ENCODE measurements around the gene HIVEP3. TPM values are rescaled to one million over a fixed set of nuclear protein-coding genes. Genes with fewer than 3 reads are reported as not detected.
A peak's percentile ranks its signal among the peaks of the same experiment; 100 is the strongest.

Gene HIVEP3
- total and polyA plus RNA-seq, 2 donors (not counting 1 experiment from before 2014, with no cell fraction given), result 2.0 to 5.1 TPM

GRCh38 chr1:41773144-41773591 lies 145.6 kb downstream of the HIVEP3 start:
- 94% methylated on average over 3 of the region's 5 CpGs for WGBS (ENCODE audit: insufficient coverage)
- Histone ChIP-seq H3K27ac (ENCODE audit: low read length in 2 of 2) (no peak overlapping the region), H3K4me3 (ENCODE audit: control extremely low read depth in 1 of 5, extremely low read depth in 1 of 5, insufficient read depth in 1 of 5, low read depth in 2 of 5, low read length in 4 of 5) (no peak overlapping the region), H3K79me2 (ENCODE audit: control insufficient read depth, insufficient read depth, low read length) (no peaks in the 10 kb centered on the region), H3K9ac (ENCODE audit: low read length) (no peak overlapping the region), H3K36me3 (replicated peaks in 1 of 2; ENCODE audit: control extremely low read depth in 1 of 2, control insufficient read depth in 1 of 2, extremely low read depth in 1 of 2, insufficient read depth in 2 of 2, low read length in 1 of 2) (no peaks in the 10 kb centered on the region), H3K27me3 (replicated peaks in 1 of 4; ENCODE audit: control extremely low read depth in 1 of 4, control insufficient read depth in 3 of 4, insufficient read depth in 4 of 4, low read length in 3 of 4) (no peaks in the 10 kb centered on the region), H3K4me1 (ENCODE audit: control insufficient read depth in 2 of 2, insufficient read depth in 2 of 2, low read length in 2 of 2) (peaks cover 13 to 16% of the 10 kb centered on the region in 2 donors), H2AFZ (ENCODE audit: insufficient read depth, low read depth, low read length, poor library complexity, severe bottlenecking) (no peak overlapping the region), H4K20me1 (ENCODE audit: control insufficient read depth, insufficient read depth, low read length, poor library complexity, severe bottlenecking) (no peaks in the 10 kb centered on the region), H3K4me2 (replicated peaks; ENCODE audit: low read depth, low read length, poor library complexity, severe bottlenecking) (no peak overlapping the region), H3K9me3 (ENCODE audit: control extremely low read depth in 1 of 3, control insufficient read depth in 2 of 3, insufficient read depth in 1 of 3, low read length in 2 of 3) (no peaks in the 10 kb centered on the region)
- no peak for DNase-seq
- Mint-ChIP-seq H3K27me3 (no peaks in the 10 kb centered on the region), H3K4me3 (no peak overlapping the region), H3K9me3 (ENCODE audit: insufficient read depth) (no peaks in the 10 kb centered on the region), H3K27ac (no peak overlapping the region), H3K4me1 (peaks cover 22% of the 10 kb centered on the region)
- ATAC-seq (ENCODE audit: low read depth), result no peak
- CTCF ChIA-PET, result no interaction called here
- no peak for TF ChIP-seq CTCF (IDR thresholded peaks at IDR 0.05)
- no peak for TF ChIP-seq EZH2 (IDR thresholded peaks at IDR 0.05; ENCODE audit: borderline replicate concordance, insufficient read depth, low read depth, low read length, poor library complexity, severe bottlenecking)
- intact Hi-C loops (cut with micrococcal nuclease), result no loop called here
- POLR2A ChIA-PET, result no interaction called here

- POLR2A ChIA-PET, result no interaction called here
- TF ChIP-seq CTCF (IDR thresholded peaks at IDR 0.05), result no peak
- no peak for TF ChIP-seq EZH2 (IDR thresholded peaks at IDR 0.05; ENCODE audit: borderline replicate concordance, insufficient read depth, low read depth, low read length, poor library complexity, severe bottlenecking)
- no peaks in the 10 kb centered on the region for H3K9me3 ChIP-seq (ENCODE audit: control extremely low read depth in 1 of 3, control insufficient read depth in 2 of 3, insufficient read depth in 1 of 3, low read length in 2 of 3)
- intact Hi-C loops (cut with micrococcal nuclease), result loop anchor here (10.0 kb wide), 1 partner anchor 126 kb away; no protein-coding TSS in a partner anchor
- H4K20me1 ChIP-seq (ENCODE audit: control insufficient read depth, insufficient read depth, low read length, poor library complexity, severe bottlenecking), result no peaks in the 10 kb centered on the region
- WGBS (ENCODE audit: insufficient coverage), result no CpG with 5 or more reads among the region's 2 CpGs
- H3K27ac ChIP-seq (ENCODE audit: low read length in 2 of 2), result no peak overlapping the region
- Mint-ChIP-seq H3K27ac (no peak overlapping the region), H3K9me3 (ENCODE audit: insufficient read depth) (no peaks in the 10 kb centered on the region), H3K4me3 (no peak overlapping the region), H3K27me3 (no peaks in the 10 kb centered on the region), H3K4me1 (peaks cover 61% of the 10 kb centered on the region)
- no peaks in the 10 kb centered on the region for H3K79me2 ChIP-seq (ENCODE audit: control insufficient read depth, insufficient read depth, low read length)
- no peak overlapping the region for H3K9ac ChIP-seq (ENCODE audit: low read length)
- H3K4me1 ChIP-seq (ENCODE audit: control insufficient read depth in 2 of 2, insufficient read depth in 2 of 2, low read length in 2 of 2), result peaks cover 50 to 56% of the 10 kb centered on the region in 2 donors
- CTCF ChIA-PET, result interaction anchor here (1.2 to 2.4 kb wide), 3 partner anchors 8 to 34 kb away, joined by 3 to 8 read pairs (median 4); no protein-coding TSS in a partner anchor
- no peaks in the 10 kb centered on the region for H3K36me3 ChIP-seq (replicated peaks in 1 of 2; ENCODE audit: control extremely low read depth in 1 of 2, control insufficient read depth in 1 of 2, extremely low read depth in 1 of 2, insufficient read depth in 2 of 2, low read length in 1 of 2)
- DNase-seq, result no peak
- H3K4me3 ChIP-seq (ENCODE audit: control extremely low read depth in 1 of 5, extremely low read depth in 1 of 5, insufficient read depth in 1 of 5, low read depth in 2 of 5, low read length in 4 of 5), result no peak overlapping the region
- no peak overlapping the region for H2AFZ ChIP-seq (ENCODE audit: insufficient read depth, low read depth, low read length, poor library complexity, severe bottlenecking)
- H3K4me2 ChIP-seq (replicated peaks; ENCODE audit: low read depth, low read length, poor library complexity, severe bottlenecking), result peak overlapping the region; percentile 40
- ATAC-seq (ENCODE audit: low read depth), result no peak
- no peaks in the 10 kb centered on the region for H3K27me3 ChIP-seq (replicated peaks in 1 of 4; ENCODE audit: control extremely low read depth in 1 of 4, control insufficient read depth in 3 of 4, insufficient read depth in 4 of 4, low read length in 3 of 4)
Observed at GRCh38 chr1:41769068-41769467, 149.7 kb downstream of the HIVEP3 start.
